A549 (cell line): Measurements from ENCODE around the gene GFY. TPM values are rescaled to one million over a fixed set of nuclear protein-coding genes. Genes with fewer than 3 reads are reported as not detected.

Experiments
- ATAC-seq, 2 experiments: fragments of 200-7000 bp in 1 of 2; fragments of >200 bp in 1 of 2; cut with Nextera tagmentation in 1 of 2; cut with Tn5 transposase in 1 of 2; 3 replicates each; pipeline versions ENCODE4 v1.8.0 to v1.9.1; 2018 to 2020; ENCODE audit warnings: mild to moderate bottlenecking in 1 of 2, moderate library complexity in 1 of 2
- CTCF ChIA-PET: fragments of 300-600 bp; sonication (Branson Sonifier 250); formaldehyde crosslinking; extraction: SDS; loops from one replicate; lab custom pipeline; 2021; ENCODE audit warnings: antibody characterized with exemption, inconsistent platforms; lab: Yijun Ruan, JAX
- POLR2A ChIA-PET: fragments of 350-600 bp; formaldehyde crosslinking; extraction: SDS; loops from one replicate; lab custom pipeline; 2021; ENCODE audit warnings: antibody characterized with exemption, inconsistent platforms; lab: Yijun Ruan, JAX
- DNase-seq, 2 experiments: peaks; one replicate each; pipeline versions ENCODE4 v3.0.0 to v3.0.0-alpha.2; 2011 to 2016; ENCODE audit warnings: low read depth in 1 of 2, low spot score in 1 of 2
- FAIRE-seq: peaks from 2 replicates; lab custom pipeline; 2011; peaks lifted over from hg19 to GRCh38; lab: Jason Lieb, UNC
- H3K27ac ChIP-seq, 2 experiments: fragments of >200 bp; sonication (Bioruptor Twin); formaldehyde crosslinking; 3 replicates each; pipeline ENCODE4 v1.5.1; 2016 to 2017
- H3K4me1 ChIP-seq: fragments of >200 bp; sonication (Bioruptor Twin); formaldehyde crosslinking; 3 replicates; pipeline ENCODE4 v1.6.1; 2016
- H3K4me2 ChIP-seq: fragments of >200 bp; sonication (Bioruptor Twin); formaldehyde crosslinking; 3 replicates; pipeline ENCODE4 v1.6.1; 2016
- H3K4me3 ChIP-seq: fragments of >200 bp; sonication (Bioruptor Twin); formaldehyde crosslinking; 3 replicates; pipeline ENCODE4 v1.5.1; 2016
- H3K9me3 ChIP-seq: fragments of >200 bp; sonication (Bioruptor Twin); formaldehyde crosslinking; 3 replicates; pipeline ENCODE4 v1.6.1; 2016
- CBX2 ChIP-seq: fragments of 200-600 bp; sonication (generic); IDR thresholded peaks from 2 replicates; pipeline ENCODE4 v1.6.1; 2016; ENCODE audit warnings: low read depth, mild to moderate bottlenecking, borderline replicate concordance
- CEBPB ChIP-seq, 2 experiments: fragments of >200 bp in 1 of 2; sonication (Bioruptor Twin) in 1 of 2; formaldehyde crosslinking in 1 of 2; IDR thresholded peaks; 2 replicates each; pipeline ENCODE4 v1.6.1; 2012 to 2016
- CHD2 ChIP-seq: fragments of 150-350 bp; IDR thresholded peaks from 2 replicates; pipeline ENCODE4 v1.6.1; 2014; ENCODE audit warnings: low read length; ENCODE audit not compliant: partially characterized antibody
- CHD4 ChIP-seq: fragments of 200-600 bp; sonication (generic); IDR thresholded peaks from 2 replicates; pipeline ENCODE4 v1.6.1; 2016; ENCODE audit warnings: antibody characterized with exemption, mild to moderate bottlenecking, borderline replicate concordance
- E2F6 ChIP-seq: IDR thresholded peaks from 2 replicates; pipeline ENCODE4 v1.6.1; 2012; ENCODE audit warnings: low read depth, borderline replicate concordance
- EHMT2 ChIP-seq: fragments of 200-600 bp; sonication (generic); IDR thresholded peaks from 2 replicates; pipeline ENCODE4 v1.6.1; 2016; ENCODE audit warnings: antibody characterized with exemption, low read depth, mild to moderate bottlenecking, moderate library complexity
- ELK1 ChIP-seq: fragments of 150-350 bp; IDR thresholded peaks from 2 replicates; pipeline ENCODE4 v1.6.1; 2014; ENCODE audit warnings: low read depth, mild to moderate bottlenecking, low read length
- EP300 ChIP-seq, 2 experiments: fragments of >200 bp; sonication (Bioruptor Twin); formaldehyde crosslinking; IDR thresholded peaks; 2 replicates in 1 of 2; 3 replicates in 1 of 2; pipeline ENCODE4 v1.6.1; 2016 to 2017
- FOSL2 ChIP-seq, 2 experiments: fragments of 450-650 bp in 1 of 2; fragments of >200 bp in 1 of 2; sonication (Bioruptor Twin) in 1 of 2; formaldehyde crosslinking; IDR thresholded peaks; 2 replicates each; pipeline versions ENCODE4 v1.5.0 to v1.6.1; 2016 to 2020; ENCODE audit warnings: mild to moderate bottlenecking in 1 of 2, moderate library complexity in 1 of 2
- GATA3 ChIP-seq: IDR thresholded peaks from 2 replicates; pipeline ENCODE4 v1.6.1; 2012; ENCODE audit warnings: borderline replicate concordance
- HDAC2 ChIP-seq: fragments of 200-600 bp; sonication (generic); IDR thresholded peaks from 2 replicates; pipeline ENCODE4 v1.6.1; 2016
- HES2 ChIP-seq: fragments of >200 bp; sonication (Bioruptor Twin); formaldehyde crosslinking; IDR thresholded peaks from 2 replicates; pipeline ENCODE4 v1.6.1; 2016
- HEYL ChIP-seq: fragments of 250-450 bp; sonication (Bioruptor Pico); IDR thresholded peaks from 2 replicates; pipeline ENCODE4 v1.8.0; 2021; ENCODE audit warnings: mild to moderate bottlenecking, moderate library complexity
- HOXA7 ChIP-seq: fragments of 250-450 bp; sonication (Bioruptor Pico); IDR thresholded peaks from 2 replicates; pipeline ENCODE4 v1.5.0; 2020; ENCODE audit warnings: mild to moderate bottlenecking, moderate library complexity
- HOXB13 ChIP-seq: fragments of 250-450 bp; sonication (Bioruptor Pico); IDR thresholded peaks from 2 replicates; pipeline ENCODE4 v1.5.0; 2020; ENCODE audit warnings: low read depth, mild to moderate bottlenecking, moderate library complexity
- HOXB5 ChIP-seq: fragments of 250-450 bp; sonication (Bioruptor Pico); IDR thresholded peaks from 2 replicates; pipeline ENCODE4 v1.5.0; 2020; ENCODE audit warnings: mild to moderate bottlenecking, moderate library complexity
- JUN ChIP-seq, 2 experiments: fragments of >200 bp; sonication (Bioruptor Twin); formaldehyde crosslinking; IDR thresholded peaks; 2 replicates in 1 of 2; 3 replicates in 1 of 2; pipeline ENCODE4 v1.6.1; 2016 to 2017
- KDM1A ChIP-seq: fragments of 200-600 bp; sonication (generic); IDR thresholded peaks from 2 replicates; pipeline ENCODE4 v1.6.1; 2016; ENCODE audit warnings: low read depth, mild to moderate bottlenecking
- KDM5A ChIP-seq: fragments of 200-600 bp; sonication (generic); IDR thresholded peaks from 2 replicates; pipeline ENCODE4 v1.6.1; 2016; ENCODE audit warnings: antibody characterized with exemption, mild to moderate bottlenecking
- MYC ChIP-seq: IDR thresholded peaks from 2 replicates; pipeline ENCODE4 v1.6.1; 2012; ENCODE audit warnings: mild to moderate bottlenecking, inconsistent platforms, low read length, improper control_type of control experiment, borderline replicate concordance
- NPAS2 ChIP-seq: fragments of 250-450 bp; sonication (Bioruptor Pico); IDR thresholded peaks from 2 replicates; pipeline ENCODE4 v1.8.0; 2022; ENCODE audit warnings: mild to moderate bottlenecking, moderate library complexity, borderline replicate concordance
- NR3C1 ChIP-seq: fragments of >200 bp; sonication (Bioruptor Twin); formaldehyde crosslinking; IDR thresholded peaks from 3 replicates; pipeline ENCODE4 v1.6.1; 2017
- PHF8 ChIP-seq: fragments of 200-600 bp; sonication (generic); IDR thresholded peaks from 2 replicates; pipeline ENCODE4 v1.6.1; 2016; ENCODE audit warnings: low read depth, mild to moderate bottlenecking, antibody characterized with exemption, moderate library complexity, borderline replicate concordance
- POLR2AphosphoS2 ChIP-seq: conservative IDR thresholded peaks from 2 replicates; pipeline ENCODE4 v1.6.1; 2012; ENCODE audit warnings: low read length, improper control_type of control experiment, inconsistent platforms
- RARB ChIP-seq: fragments of 250-450 bp; sonication (Bioruptor Pico); IDR thresholded peaks from 2 replicates; pipeline ENCODE4 v1.8.0; 2021; ENCODE audit warnings: mild to moderate bottlenecking, moderate library complexity
- RCOR1 ChIP-seq: fragments of 150-350 bp; IDR thresholded peaks from 2 replicates; pipeline ENCODE4 v1.6.1; 2014; ENCODE audit warnings: antibody characterized with exemption, low read length, low read depth
- RNF2 ChIP-seq: fragments of 200-600 bp; sonication (generic); IDR thresholded peaks from 2 replicates; pipeline ENCODE4 v1.6.1; 2016; ENCODE audit warnings: low read depth, mild to moderate bottlenecking, antibody characterized with exemption, moderate library complexity, borderline replicate concordance
- SMC3 ChIP-seq: fragments of >200 bp; sonication (Bioruptor Twin); formaldehyde crosslinking; IDR thresholded peaks from 3 replicates; pipeline ENCODE4 v1.6.1; 2018; ENCODE audit warnings: inconsistent platforms
- SREBF2 ChIP-seq: fragments of 450-650 bp; IDR thresholded peaks from 2 replicates; pipeline ENCODE4 v1.6.1; 2014; ENCODE audit warnings: mild to moderate bottlenecking, moderate library complexity
- TP53 ChIP-seq: fragments of 250-450 bp; sonication (Bioruptor Pico); IDR thresholded peaks from 2 replicates; pipeline ENCODE4 v1.5.0; 2021; ENCODE audit warnings: mild to moderate bottlenecking, moderate library complexity
- ZC3H11A ChIP-seq: fragments of 450-650 bp; IDR thresholded peaks from 2 replicates; pipeline ENCODE4 v1.6.1; 2014; ENCODE audit warnings: antibody characterized with exemption, mild to moderate bottlenecking
- ZSCAN20 ChIP-seq: fragments of 250-450 bp; sonication (Bioruptor Pico); IDR thresholded peaks from 2 replicates; pipeline ENCODE4 v1.8.0; 2022; ENCODE audit warnings: mild to moderate bottlenecking, moderate library complexity
- WGBS: methylation state at CpG from one replicate; pipeline ENCODE4 v1.1.6; 2017; ENCODE audit errors: missing lambda C conversion rate; 5-methylcytosine and 5-hydroxymethylcytosine counted together
- polyA plus RNA-seq, 4 experiments: library from polyadenylated mRNA; depleted of rRNA in 3 of 4; stranded (reverse); fragments of >200 nt; fragmentation: RNase III in 1 of 4; extraction: RNeasy Plus Mini Kit Qiagen cat#74134 plus additional on column Dnase treatment in 1 of 4; gene quantifications; 2 replicates in 3 of 4; 3 replicates in 1 of 4; pipeline ENCODE4 v1.2.3, GENCODE V29; 2011 to 2017
- TF ChIP-seq, protein P1 (sequence below): fragments of 250-450 bp; sonication (Bioruptor Pico); IDR thresholded peaks from 2 replicates; pipeline ENCODE4 v1.5.0; 2021; ENCODE audit warnings: mild to moderate bottlenecking, moderate library complexity, borderline replicate concordance
- TF ChIP-seq, protein P2 (sequence below): IDR thresholded peaks from 2 replicates; pipeline ENCODE4 v1.6.1; 2012

The GFY gene
- polyA plus RNA-seq, 2 of the 4 experiments (the other 2 are of a cell fraction) = 0.06 TPM; not detected in 1

DNA sequence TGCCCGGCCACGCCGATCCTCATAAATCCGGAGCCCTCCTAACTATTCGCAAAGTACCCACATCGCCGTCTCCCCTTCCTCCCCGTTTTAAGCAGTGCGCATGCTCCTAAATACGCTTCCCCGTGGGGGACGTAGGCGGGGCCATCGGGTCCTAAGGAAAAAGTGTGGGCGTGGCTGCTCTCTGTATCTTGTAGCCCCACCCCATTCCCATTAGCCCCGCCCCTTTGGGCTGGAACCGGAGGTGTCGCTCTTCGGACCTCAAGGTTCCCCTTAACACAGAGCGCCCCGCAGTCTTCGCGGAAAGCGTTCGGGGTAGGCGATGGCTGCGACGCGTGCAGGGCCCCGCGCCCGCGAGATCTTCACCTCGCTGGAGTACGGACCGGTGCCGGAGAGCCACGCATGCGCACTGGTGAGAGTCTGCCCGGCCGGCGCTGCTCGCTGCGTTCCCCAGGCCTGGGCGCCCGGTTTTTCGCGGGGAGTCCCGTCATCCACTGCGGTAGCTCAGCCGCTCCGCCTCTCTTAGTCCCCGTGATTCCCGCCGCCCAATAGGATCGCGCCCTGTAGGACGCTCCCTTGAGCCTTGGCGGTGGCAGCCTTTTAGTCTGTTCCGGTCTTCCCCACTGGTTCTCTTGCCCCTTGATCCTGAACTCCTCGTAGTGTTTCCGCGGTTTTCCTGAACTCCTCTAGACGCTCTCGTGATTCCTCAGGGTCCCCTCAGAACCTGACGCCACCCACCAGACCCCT, 28.0 kb downstream of the GFY start, which contains the start of gene ALDH16A1 (continued):
- TF ChIP-seq ELK1 = no peak
- TF ChIP-seq HOXB13 (CRISPR knock-in tag) = no peak
- no peak for TF ChIP-seq HES2
- TF ChIP-seq E2F6 = peak; percentile 57
- peak; percentile 68 to 95; a peak in 4 of 5 replicates for TF ChIP-seq JUN (IDR thresholded peaks at IDR 0.05)
- TF ChIP-seq CHD4 = no peak
- peak; percentile 74 for TF ChIP-seq CHD2
- TF ChIP-seq ZSCAN20 = no peak
- TF ChIP-seq POLR2AphosphoS2 = no peak
- TF ChIP-seq HOXB5 (CRISPR knock-in tag) = 0 out of 2 replicates have a peak, but pooled peaks have one; percentile 13
- TF ChIP-seq FOSL2 (IDR thresholded peaks at IDR 0.05) = no peak
- no peak for TF ChIP-seq FOSL2 (CRISPR knock-in tag; IDR thresholded peaks at IDR 0.05)
- no peak for TF ChIP-seq EHMT2
- no peak for TF ChIP-seq SMC3
- TF ChIP-seq SREBF2 = no peak
- TF ChIP-seq RNF2 = no peak
- no peak for TF ChIP-seq MYC
- TF ChIP-seq HDAC2 = no peak
- TF ChIP-seq, protein P1, sequence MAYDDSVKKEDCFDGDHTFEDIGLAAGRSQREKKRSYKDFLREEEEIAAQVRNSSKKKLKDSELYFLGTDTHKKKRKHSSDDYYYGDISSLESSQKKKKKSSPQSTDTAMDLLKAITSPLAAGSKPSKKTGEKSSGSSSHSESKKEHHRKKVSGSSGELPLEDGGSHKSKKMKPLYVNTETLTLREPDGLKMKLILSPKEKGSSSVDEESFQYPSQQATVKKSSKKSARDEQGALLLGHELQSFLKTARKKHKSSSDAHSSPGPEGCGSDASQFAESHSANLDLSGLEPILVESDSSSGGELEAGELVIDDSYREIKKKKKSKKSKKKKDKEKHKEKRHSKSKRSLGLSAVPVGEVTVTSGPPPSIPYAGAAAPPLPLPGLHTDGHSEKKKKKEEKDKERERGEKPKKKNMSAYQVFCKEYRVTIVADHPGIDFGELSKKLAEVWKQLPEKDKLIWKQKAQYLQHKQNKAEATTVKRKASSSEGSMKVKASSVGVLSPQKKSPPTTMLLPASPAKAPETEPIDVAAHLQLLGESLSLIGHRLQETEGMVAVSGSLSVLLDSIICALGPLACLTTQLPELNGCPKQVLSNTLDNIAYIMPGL (CRISPR knock-in tag) = no peak
- no peak for TF ChIP-seq KDM5A
- TF ChIP-seq GATA3 = peak; percentile 5; the same call in 1 of the 2 replicates
- TF ChIP-seq RCOR1 = no peak
- TF ChIP-seq NR3C1 = no peak
- TF ChIP-seq RARB = peak; percentile 63; the same call in 1 of the 2 replicates
- TF ChIP-seq CBX2 = no peak

DNA sequence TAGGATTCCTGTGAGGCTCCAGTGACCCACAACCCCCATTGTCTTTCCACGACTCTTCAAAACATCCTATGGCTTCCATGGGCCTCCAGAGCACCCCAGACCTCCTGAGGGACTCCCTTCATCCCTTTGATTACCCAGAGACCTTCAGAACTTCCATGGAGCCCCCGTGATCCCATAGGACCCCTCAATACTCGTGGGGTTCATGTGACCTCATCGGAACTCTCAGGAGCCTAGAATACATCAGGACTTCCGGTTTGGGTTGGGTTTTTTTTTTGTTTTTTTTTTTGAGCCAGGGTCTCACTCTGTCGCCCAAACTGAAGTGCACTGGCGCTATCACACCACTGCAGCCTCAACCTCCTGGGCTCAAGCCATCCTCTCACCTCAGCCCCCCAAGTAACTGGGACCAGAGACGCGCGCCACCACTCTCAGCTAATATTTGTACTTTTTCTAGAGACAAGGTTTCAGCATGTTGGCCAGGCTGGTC, 28.6 kb downstream of the GFY start:
- ATAC-seq (peak in 1 of 2 experiments; percentile 21; a peak in 3 of 6 replicates), FAIRE-seq (no peak), DNase-seq (no peak)
- H3K27ac ChIP-seq = peak overlapping the region; percentile 93 to 99
- no peaks in the 10 kb centered on the region for H3K9me3 ChIP-seq
- peaks cover 25% of the 10 kb centered on the region for H3K4me1 ChIP-seq
- WGBS = 38% methylated on average over 10 of the region's 10 CpGs
- H3K4me2 ChIP-seq = peak overlapping the region; percentile 89
- ChIA-PET CTCF (interaction anchor here (1.0 to 19.0 kb wide), 6 partner anchors 18 to 117 kb away, joined by 3 to 244 read pairs (median 46); partner anchors contain the start of genes FLT3LG and KASH5), POLR2A (interaction anchor here (0.5 to 1.5 kb wide), 22 partner anchors 11 to 304 kb away, joined by 3 to 11 read pairs (median 4); partner anchors contain the start of genes DKKL1, FLT3LG, PRMT1 and RPL13A)
- peak overlapping the region; percentile 90 for H3K4me3 ChIP-seq
- TF ChIP-seq, protein P2, sequence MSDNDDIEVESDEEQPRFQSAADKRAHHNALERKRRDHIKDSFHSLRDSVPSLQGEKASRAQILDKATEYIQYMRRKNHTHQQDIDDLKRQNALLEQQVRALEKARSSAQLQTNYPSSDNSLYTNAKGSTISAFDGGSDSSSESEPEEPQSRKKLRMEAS = no peak
- TF ChIP-seq HOXB5 (CRISPR knock-in tag) (no peak), HDAC2 (no peak), EP300 (IDR thresholded peaks at IDR 0.05) (no peak), HEYL (CRISPR knock-in tag) (0 out of 2 replicates have a peak, but pooled peaks have one; percentile 45), HOXA7 (CRISPR knock-in tag) (peak; percentile 64; the same call in 1 of the 2 replicates), GATA3 (0 out of 2 replicates have a peak, but pooled peaks have one; percentile 8), ZC3H11A (no peak), TP53 (CRISPR knock-in tag) (peak; percentile 73; the same call in 1 of the 2 replicates), EHMT2 (no peak), CEBPB (IDR thresholded peaks at IDR 0.05) (no peak), HES2 (no peak), E2F6 (no peak), KDM1A (no peak), NPAS2 (CRISPR knock-in tag) (no peak), PHF8 (peak; percentile 86; the same call in 1 of the 2 replicates)
